Keratinocyte (primary cell): ENCODE data around the gene R3HDM4.
"Not testable (repeated sequence)": the region's sequence is repeated elsewhere in the genome, so short reads cannot be mapped to it uniquely, and the experiment has no call there.

Source experiments
- EZH2 ChIP-seq: IDR thresholded peaks from one replicate; pipeline ENCODE4 v1.6.1; 2012; ENCODE audit warnings: inconsistent platforms, mild to moderate bottlenecking, low read length, moderate library complexity
- TF ChIP-seq, protein P1 (sequence below), 3 experiments: IDR thresholded peaks in 1 of 3; conservative IDR thresholded peaks in 1 of 3; optimal IDR thresholded peaks in 1 of 3; 2 replicates in 2 of 3; 3 replicates in 1 of 3; pipeline versions ENCODE3 to v1.5.1; 2011; ENCODE audit warnings: low read length in 3 of 3, mild to moderate bottlenecking in 3 of 3, moderate library complexity in 2 of 3, control low read depth in 1 of 3, inconsistent platforms in 1 of 3; ENCODE audit not compliant: insufficient read depth in 2 of 3; ENCODE audit errors: extremely low read depth in 1 of 3

DNA sequence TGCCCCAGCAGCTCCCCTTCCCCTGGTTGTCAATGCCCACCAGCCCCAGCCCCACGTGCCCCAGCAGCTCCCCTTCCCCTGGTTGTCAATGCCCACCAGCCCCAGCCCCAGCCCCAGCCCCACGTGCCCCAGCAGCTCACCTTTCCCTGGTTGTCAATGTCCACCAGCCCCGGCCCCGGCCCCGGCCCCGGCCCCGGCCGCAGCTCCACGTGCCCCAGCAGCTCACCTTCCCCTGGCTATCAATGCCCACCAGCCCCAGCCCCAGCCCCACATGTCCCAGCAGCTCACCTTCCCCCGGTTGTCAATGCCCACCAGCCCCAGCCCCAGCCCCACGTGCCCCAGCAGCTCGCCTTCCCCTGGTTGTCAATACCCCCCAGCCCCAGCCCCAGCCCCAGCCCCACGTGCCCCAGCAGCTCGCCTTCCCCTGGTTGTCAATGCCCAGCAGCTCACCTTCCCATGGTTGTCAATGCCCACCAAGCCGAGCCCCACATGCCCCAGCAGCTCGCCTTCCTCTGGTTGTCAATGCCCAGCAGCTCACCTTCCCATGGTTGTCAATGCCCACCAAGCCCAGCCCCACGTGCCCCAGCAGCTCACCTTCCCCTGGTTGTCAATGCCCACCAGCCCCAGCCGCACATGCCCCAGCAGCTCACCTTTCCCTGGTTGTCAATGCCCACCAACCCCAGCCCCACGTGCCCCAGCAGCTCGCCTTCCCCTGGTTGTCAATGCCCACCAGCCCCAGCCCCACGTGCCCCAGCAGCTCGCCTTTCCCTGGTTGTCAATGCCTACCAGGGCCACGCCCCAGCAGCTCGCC, 34.1 kb downstream of the R3HDM4 start:
- TF ChIP-seq, protein P1, sequence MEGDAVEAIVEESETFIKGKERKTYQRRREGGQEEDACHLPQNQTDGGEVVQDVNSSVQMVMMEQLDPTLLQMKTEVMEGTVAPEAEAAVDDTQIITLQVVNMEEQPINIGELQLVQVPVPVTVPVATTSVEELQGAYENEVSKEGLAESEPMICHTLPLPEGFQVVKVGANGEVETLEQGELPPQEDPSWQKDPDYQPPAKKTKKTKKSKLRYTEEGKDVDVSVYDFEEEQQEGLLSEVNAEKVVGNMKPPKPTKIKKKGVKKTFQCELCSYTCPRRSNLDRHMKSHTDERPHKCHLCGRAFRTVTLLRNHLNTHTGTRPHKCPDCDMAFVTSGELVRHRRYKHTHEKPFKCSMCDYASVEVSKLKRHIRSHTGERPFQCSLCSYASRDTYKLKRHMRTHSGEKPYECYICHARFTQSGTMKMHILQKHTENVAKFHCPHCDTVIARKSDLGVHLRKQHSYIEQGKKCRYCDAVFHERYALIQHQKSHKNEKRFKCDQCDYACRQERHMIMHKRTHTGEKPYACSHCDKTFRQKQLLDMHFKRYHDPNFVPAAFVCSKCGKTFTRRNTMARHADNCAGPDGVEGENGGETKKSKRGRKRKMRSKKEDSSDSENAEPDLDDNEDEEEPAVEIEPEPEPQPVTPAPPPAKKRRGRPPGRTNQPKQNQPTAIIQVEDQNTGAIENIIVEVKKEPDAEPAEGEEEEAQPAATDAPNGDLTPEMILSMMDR (optimal IDR thresholded peaks at IDR 0.05 in 1 of 3, IDR thresholded peaks at IDR 0.05 in 1 of 3, conservative IDR thresholded peaks at IDR 0.05 in 1 of 3; ENCODE audit: extremely low read depth in 1 of 3, insufficient read depth in 2 of 3, low read length in 3 of 3): not testable (repeated sequence)
- TF ChIP-seq EZH2: not testable (repeated sequence)
